Measurements from ENCODE around the gene ZC2HC1C. TPM values are rescaled to one million over a fixed set of nuclear protein-coding genes. Genes with fewer than 3 reads are reported as not detected.

ZC2HC1C gene, protein sequence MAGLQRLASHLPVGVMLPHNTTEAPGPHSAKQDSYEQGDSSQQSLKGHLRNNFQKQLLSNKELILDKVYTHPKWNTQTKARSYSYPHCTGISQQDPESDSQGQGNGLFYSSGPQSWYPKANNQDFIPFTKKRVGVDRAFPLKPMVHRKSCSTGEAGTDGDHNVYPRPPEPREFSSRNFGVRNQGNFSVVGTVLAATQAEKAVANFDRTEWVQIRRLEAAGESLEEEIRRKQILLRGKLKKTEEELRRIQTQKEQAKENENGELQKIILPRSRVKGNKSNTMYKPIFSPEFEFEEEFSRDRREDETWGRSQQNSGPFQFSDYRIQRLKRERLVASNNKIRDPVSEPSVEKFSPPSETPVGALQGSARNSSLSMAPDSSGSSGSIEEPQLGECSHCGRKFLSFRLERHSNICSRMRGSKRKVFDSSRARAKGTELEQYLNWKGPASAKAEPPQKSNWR
- total RNA-seq: 1 to 10 TPM in 3 of 4 donors, under 1 TPM in 1; 0.76 to 8.7 (median 3.8) TPM

DNA sequence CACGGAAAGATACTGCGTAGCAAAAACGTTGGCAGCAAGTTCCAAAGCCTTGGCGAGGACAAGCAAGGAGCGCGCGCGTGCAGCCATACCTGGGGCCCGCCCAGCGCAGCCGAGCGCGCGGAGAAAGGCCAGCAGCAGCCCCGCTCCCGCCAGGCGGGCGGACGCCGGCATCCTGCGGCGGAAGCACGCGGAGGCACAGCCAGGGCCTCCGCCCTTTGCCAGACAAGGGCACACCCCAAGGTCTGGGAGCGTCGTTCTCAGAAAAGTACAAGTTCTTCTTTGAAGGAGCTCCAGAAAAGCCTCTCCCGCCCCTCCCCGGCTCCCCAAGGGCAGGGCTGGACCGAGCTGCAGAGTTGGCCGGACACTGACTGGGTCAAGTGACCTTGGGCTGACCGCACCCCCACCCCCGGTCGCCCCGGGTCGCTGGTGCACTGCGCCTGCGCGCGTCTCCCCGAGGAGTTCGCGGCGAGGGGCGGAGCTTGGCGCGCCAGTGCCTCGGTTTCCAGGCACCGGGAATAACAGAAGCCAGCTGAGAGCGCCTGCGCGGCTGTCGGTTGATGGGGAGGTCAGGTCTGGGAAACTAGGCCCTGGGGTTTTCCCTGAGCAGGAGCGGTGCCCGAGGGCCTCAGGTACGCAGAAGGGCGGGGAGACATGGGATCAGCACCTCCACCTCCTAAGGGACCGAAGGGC is at the start of gene ZC2HC1C:
Gene ZC2HC1C (plus strand): TSS at position 521 of the 690 bp plus-strand sequence. CDS start 933 bp downstream, outside the sequence.
- peak; percentile 95 to 99 for DNase-seq (ENCODE audit: low spot score in 2 of 2)
- intact Hi-C loops (cut with DNase I; ENCODE audit: low total_unique reads): no loop called here
- 1 to 3% methylated on average over 36 to 51 of the region's 58 CpGs for WGBS, 2 donors
- no peak for TF ChIP-seq POLR2A (IDR thresholded peaks at IDR 0.05)
- TF ChIP-seq, protein P1, sequence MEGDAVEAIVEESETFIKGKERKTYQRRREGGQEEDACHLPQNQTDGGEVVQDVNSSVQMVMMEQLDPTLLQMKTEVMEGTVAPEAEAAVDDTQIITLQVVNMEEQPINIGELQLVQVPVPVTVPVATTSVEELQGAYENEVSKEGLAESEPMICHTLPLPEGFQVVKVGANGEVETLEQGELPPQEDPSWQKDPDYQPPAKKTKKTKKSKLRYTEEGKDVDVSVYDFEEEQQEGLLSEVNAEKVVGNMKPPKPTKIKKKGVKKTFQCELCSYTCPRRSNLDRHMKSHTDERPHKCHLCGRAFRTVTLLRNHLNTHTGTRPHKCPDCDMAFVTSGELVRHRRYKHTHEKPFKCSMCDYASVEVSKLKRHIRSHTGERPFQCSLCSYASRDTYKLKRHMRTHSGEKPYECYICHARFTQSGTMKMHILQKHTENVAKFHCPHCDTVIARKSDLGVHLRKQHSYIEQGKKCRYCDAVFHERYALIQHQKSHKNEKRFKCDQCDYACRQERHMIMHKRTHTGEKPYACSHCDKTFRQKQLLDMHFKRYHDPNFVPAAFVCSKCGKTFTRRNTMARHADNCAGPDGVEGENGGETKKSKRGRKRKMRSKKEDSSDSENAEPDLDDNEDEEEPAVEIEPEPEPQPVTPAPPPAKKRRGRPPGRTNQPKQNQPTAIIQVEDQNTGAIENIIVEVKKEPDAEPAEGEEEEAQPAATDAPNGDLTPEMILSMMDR (IDR thresholded peaks at IDR 0.05): no peak
- no peak within 1 kb of the TSS for H3K4me3 ChIP-seq (ENCODE audit: low read depth, poor library complexity, severe bottlenecking)

- DNase-seq (ENCODE audit: low spot score in 2 of 2): no peak
- no peak overlapping the region for H3K4me3 ChIP-seq (ENCODE audit: low read depth, poor library complexity, severe bottlenecking)
- intact Hi-C loops (cut with DNase I; ENCODE audit: low total_unique reads): no loop called here
- TF ChIP-seq, protein P1 (IDR thresholded peaks at IDR 0.05): no peak
- TF ChIP-seq POLR2A (IDR thresholded peaks at IDR 0.05): no peak
- WGBS, 2 donors: 70 to 80% methylated on average over 8 of the region's 8 CpGs
Measured at GRCh38 chr14:75022655-75023054, 46.8 kb upstream of the ZC2HC1C start.

- WGBS, 2 donors: 76 to 100% methylated on average over 1 of the region's 1 CpG
- TF ChIP-seq, protein P1 (IDR thresholded peaks at IDR 0.05): no peak
- no peak for TF ChIP-seq POLR2A (IDR thresholded peaks at IDR 0.05)
- intact Hi-C loops (cut with DNase I; ENCODE audit: low total_unique reads): no loop called here
- DNase-seq (ENCODE audit: low spot score in 2 of 2): no peak
- H3K4me3 ChIP-seq (ENCODE audit: low read depth, poor library complexity, severe bottlenecking): no peak overlapping the region
Measured at GRCh38 chr14:75023108-75023507, 46.3 kb upstream of the ZC2HC1C start.

DNA sequence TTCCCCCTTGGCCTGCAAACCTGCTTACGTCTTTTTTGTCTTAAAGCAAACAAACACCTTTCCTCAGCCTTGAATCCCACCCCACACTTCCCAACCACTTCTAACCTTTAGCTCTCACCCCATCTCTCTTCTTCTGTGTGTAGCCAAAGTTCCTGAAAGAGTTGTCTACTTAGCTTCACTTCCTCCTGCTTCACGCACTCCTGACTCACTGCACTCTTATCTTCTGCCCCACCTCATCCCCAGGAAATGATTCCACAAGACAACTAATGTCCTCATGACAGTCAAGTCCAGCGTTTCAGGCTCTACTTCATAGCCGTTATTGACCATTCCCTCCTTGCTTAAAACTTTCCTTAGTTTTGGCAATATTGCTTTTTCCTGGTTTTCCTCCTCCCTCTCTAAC is 44.4 kb upstream of the ZC2HC1C start:
- WGBS, 2 donors: 78 to 79% methylated on average over 4 of the region's 4 CpGs
- intact Hi-C loops (cut with DNase I; ENCODE audit: low total_unique reads): no loop called here
- TF ChIP-seq POLR2A (IDR thresholded peaks at IDR 0.05): no peak
- TF ChIP-seq, protein P1 (IDR thresholded peaks at IDR 0.05): no peak
- DNase-seq (ENCODE audit: low spot score in 2 of 2): no peak
- no peak overlapping the region for H3K4me3 ChIP-seq (ENCODE audit: low read depth, poor library complexity, severe bottlenecking)

GRCh38 chr14:75025876-75026275 is 43.6 kb upstream of the ZC2HC1C start:
- intact Hi-C loops (cut with DNase I; ENCODE audit: low total_unique reads): no loop called here
- H3K4me3 ChIP-seq (ENCODE audit: low read depth, poor library complexity, severe bottlenecking): no peak overlapping the region
- 97 to 98% methylated on average over 2 of the region's 2 CpGs for WGBS, 2 donors
- TF ChIP-seq, protein P1 (IDR thresholded peaks at IDR 0.05): no peak
- no peak for TF ChIP-seq POLR2A (IDR thresholded peaks at IDR 0.05)
- DNase-seq (ENCODE audit: low spot score in 2 of 2): no peak
